GM19099 (cell line): ENCODE data around the gene CRADD.

Experiments used
- POLR2A ChIP-seq: IDR thresholded peaks from 3 replicates; pipeline ENCODE4 v1.6.1; 2011; ENCODE audit warnings: low read depth; ENCODE audit not compliant: insufficient read length; ENCODE audit errors: extremely low read depth

Gene CRADD

DNA sequence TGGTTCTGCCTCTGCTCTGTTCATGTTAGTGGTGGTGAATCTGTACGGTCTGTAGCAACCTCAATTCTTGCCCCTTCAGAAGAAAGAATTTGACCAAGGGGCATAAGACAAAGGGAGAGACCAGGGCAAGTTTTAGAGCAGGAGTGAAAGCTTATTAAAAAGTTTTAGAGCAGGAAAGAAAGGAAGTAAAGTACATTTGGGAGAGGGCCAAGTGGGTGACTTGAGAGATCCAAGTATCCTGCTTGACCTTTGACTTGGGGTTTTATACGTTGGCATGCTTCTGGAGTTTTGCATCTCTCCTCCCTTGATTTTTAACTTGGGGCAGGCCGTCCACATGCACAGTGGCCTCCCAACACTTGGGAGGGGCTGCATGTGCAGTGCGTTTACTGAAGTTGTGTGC lies 225.0 kb downstream of the CRADD start:
- no peak for TF ChIP-seq POLR2A

DNA sequence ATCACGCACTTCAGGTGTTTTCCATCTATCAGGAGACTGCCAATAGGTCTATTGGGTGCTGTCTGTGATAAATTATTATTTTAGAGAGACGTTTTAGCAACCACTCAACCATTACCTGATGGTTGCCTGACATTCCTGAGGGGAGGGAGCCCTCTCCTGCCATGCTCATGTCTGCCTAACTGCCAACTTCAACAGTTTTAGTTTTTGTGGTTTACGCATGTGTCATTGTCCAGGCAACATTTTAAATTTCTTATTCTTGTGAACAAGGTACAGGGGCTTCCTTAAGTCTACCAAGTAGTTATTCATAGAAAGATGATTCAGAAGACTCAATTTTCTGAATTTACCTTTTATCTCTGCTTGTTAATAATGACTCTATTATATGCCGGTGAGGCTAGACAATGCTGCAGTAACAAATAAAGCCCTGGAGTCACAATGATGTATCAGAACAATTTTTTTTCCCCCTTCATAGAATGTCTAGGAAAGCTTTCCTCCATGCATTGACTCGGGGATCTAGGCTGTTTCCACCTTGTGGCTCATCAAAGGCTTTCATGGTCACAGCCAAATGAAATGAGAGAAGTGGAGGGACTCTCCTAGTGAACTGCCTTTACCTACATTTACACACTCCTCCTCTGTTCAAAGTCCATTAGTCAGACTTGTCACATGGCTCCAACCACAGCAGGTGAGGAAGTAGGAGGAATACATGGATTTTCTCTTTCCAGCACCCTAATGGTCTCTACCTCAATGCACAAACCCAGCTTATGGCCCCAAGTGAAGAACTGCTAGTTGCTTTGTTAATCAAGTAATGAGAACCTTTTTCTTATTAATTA lies 225.8 kb downstream of the CRADD start:
- no peak for TF ChIP-seq POLR2A

DNA sequence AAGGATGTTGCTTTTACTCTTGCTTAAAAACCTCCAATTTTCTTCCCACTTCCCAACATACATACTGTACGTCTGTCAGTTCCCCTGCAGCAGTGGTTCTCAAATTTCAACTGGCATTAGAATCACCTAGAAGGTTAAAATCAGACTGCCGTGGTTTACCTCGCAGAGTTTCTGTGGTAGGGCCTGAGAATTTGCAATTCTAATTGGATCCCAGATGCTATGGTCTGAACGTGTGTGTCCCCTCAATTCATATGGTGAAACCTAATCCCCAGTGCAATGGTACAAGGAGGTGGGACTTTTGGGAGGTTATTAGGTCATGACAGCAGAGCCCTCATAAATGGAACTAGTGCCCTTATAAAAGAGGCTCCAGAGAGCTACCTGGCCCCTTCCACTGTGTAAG lies 226.9 kb downstream of the CRADD start:
- no peak for TF ChIP-seq POLR2A

- no peak for TF ChIP-seq POLR2A
Observed at GRCh38 chr12:93908264-93908663, 231.1 kb downstream of the CRADD start.

GRCh38 chr12:93908846-93909567 lies 231.8 kb downstream of the CRADD start:
- no peak for TF ChIP-seq POLR2A

DNA sequence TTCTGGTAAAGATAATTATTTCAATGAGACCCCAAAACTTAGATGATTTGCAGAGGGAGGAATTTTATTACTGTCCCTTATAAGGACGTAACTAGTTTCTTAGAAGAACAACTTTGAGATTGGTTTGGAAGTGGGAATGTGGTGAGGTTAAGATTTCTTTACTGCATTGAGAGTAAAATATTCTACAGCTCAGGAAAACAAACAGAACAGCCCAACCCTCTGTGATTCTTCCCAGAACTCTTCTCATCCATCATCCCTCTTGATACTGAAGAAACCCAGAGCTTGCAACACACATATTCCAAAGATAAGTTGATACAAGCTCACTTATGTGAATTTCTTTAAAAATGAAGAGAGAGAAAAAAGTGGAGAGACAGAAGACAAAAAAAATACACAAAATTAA lies 234.2 kb downstream of the CRADD start:
- no peak for TF ChIP-seq POLR2A

- TF ChIP-seq POLR2A, result no peak
Observed at GRCh38 chr12:93912086-93912733, 235.0 kb downstream of the CRADD start.

DNA sequence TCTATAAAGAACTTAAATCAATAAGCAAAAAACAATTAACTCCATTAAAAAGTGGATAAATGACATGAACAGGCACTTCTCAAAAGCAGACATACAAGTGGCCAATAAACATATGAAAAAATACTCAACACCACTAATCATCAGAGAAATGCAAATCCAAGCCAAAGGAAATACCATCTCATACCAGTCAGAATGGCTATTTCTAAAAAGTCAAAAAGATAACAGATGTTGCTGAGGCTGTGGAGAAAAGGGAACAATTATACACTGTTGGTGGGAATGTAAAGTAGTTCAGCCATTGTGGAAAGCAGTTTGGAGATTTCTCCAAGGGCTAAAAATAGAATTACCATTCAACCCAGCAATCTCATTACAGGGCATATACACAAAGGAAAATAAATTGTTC lies 236.7 kb downstream of the CRADD start:
- TF ChIP-seq POLR2A, result no peak

DNA sequence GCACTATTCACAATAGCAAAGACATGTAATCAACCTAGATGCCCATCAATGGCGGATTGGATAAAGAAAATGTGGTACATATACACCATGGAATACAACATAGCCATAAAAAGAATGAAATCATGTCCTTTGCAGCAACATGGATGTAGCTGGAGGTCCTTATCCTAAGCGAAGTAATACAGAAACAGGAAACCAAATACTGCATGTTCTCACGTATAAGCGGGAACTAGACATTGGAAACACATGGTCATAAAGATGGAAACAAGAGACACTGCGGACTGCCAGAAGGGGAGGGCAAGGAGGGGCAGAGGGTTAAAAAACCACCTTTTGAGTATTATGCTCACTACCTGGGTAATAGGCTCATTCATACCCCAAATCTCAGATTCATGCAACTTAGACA lies 237.1 kb downstream of the CRADD start:
- TF ChIP-seq POLR2A, result no peak

GRCh38 chr12:93915411-93915810 lies 238.2 kb downstream of the CRADD start:
- no peak for TF ChIP-seq POLR2A

DNA sequence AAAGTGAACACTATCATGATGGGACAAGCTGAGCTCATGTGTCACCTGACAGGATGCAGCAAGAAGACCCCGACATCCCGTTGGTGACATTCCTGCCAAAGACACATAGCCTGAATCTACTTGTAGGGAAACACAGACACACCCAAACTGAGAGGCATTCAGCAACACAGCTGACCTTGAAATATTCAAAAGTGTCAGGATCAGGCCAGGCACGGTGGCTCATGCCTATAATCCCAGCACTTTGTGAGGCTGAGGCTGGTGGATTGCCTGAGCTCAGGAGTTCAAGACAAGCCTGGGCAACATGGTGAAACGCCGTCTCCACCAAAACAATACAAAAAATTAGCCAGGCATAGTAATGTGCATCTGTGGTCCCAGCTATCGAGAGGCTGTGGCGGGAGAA lies 239.2 kb downstream of the CRADD start:
- no peak for TF ChIP-seq POLR2A

- no peak for TF ChIP-seq POLR2A
Observed at GRCh38 chr12:93918262-93918661, 241.1 kb downstream of the CRADD start.

DNA sequence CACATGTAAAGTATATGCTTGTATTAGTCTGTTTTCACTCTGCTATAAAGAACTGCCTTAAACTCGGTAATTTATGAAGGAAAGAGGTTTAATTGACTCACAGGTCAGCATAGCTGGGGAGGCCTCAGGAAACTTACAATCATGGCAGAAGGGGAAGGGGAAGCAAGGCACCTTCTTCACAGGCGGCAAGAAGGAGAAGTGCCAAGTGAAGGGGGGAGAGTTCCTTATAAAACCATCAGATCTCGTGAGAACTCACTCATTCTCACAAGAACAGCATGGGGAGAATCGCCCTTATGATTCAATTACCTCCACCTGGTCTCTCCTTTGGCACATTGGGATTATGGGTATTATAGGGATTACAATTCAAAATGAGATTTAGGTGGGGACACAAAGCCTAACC lies 241.7 kb downstream of the CRADD start:
- no peak for TF ChIP-seq POLR2A

- no peak for TF ChIP-seq POLR2A
Observed at GRCh38 chr12:93921521-93921920, 244.3 kb downstream of the CRADD start.

GRCh38 chr12:93922583-93923006 lies 245.4 kb downstream of the CRADD start:
- no peak for TF ChIP-seq POLR2A

GRCh38 chr12:93924367-93924766 lies 247.2 kb downstream of the CRADD start:
- TF ChIP-seq POLR2A, result no peak
